ENCODE measurements around the gene SCN3A. TPM values are rescaled to one million over a fixed set of nuclear protein-coding genes. Genes with fewer than 3 reads are reported as not detected.

SCN3A gene
- total RNA-seq, 1 donor from 2014 or later, result not detected

DNA sequence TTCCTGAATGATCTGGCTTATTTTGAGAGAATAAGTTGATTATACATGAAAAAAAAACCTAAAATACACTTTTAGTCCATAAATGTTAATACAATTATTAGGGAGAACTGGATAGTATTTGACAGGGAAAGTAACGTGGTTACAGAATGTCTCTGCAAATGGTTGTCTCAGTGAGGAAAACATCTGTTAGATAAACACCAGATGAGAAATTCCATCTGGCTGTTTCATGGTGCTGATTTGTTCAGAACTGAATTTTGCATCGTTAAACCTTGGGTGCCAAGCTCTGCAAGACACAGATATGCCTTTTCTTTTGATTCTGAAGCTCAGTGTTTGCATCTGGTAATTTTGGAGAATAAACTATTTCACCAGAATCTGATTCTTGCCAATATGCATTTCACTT is 90.4 kb downstream of the SCN3A start:
- ATAC-seq (no peak), DNase-seq (ENCODE audit: low spot score) (no peak)

DNA sequence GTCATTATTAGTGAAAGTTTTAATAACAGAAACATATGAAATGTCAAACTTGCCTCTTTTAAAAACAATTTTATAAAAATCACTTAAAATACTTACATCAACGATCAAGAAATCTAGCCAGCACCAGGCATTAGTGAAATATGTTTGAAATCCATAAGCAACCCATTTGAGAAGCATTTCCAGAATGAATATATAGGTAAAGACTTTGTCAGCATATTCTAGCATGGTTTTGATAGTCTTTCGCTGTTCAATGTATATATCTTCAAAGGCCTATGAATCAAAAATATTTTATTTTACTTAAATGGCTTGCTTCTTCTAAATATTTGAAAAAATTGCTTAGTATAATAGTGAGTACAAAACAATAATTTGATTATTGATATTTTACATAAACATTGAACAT is 91.1 kb downstream of the SCN3A start:
- DNase-seq (ENCODE audit: low spot score), result no peak
- no peak for ATAC-seq

DNA sequence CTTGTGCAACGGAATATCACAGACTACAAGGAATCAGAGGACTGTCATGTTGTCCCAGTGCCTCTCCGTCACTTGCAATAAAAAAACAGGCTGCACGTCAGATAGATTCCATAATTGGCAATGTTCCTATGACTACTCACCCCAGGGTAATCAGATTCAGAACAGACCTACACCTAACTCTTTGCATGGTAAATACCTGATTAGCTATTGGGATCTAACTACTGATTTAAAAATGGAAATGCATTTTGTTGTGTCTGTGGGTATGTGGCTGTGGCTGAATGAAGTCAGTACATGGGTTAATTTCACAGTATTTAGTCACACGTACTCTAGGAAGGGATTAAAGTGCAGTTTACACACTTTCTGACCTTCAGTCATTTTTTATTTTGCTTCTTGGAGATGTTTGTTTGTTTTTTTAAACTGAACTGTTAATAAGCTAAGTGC is 91.7 kb downstream of the SCN3A start:
- ATAC-seq, result peak; percentile 90
- no peak for DNase-seq (ENCODE audit: low spot score)

GRCh38 chr2:165110394-165110793 is 93.5 kb downstream of the SCN3A start:
- no peak for ATAC-seq
- DNase-seq (ENCODE audit: low spot score), result no peak

DNA sequence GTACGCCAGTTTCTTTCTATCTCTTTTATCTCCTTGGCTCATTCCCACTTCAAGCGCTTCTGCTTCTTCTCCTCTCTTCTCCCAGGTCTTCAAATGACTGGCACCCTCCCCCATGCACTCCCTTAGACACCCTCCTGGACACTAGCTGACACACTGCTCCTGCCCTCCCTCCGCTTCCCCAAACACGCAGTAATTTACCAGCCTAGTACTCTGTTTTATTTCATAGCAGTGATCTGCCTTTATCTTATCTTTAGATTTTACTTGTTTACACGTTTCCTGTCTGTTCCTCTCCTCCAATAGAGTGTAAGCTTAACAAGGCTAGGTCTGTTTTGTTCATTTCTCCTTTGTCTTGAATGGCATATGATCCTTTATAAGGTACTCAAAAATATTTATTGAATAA is 93.9 kb downstream of the SCN3A start:
- ATAC-seq, result no peak
- no peak for DNase-seq (ENCODE audit: low spot score)

DNA sequence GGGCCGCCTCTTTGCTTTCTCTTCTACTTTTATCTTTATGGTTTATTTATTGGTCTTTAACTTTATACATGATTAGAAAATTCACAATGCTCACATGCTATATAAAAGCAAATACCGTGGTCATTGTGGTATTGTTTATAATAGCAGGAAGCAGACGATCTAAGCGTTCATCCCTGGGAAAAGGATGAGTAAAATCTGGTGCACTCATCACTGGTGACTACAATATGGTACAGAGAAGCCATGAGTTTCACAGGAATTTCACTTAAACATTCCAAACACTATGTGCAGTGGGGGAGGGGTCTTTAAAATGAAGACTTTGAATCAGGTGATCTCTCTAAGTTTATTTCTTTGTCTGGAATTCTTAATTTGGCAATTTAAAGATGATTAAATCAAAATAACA is 97.9 kb downstream of the SCN3A start:
- ATAC-seq, result no peak

DNA sequence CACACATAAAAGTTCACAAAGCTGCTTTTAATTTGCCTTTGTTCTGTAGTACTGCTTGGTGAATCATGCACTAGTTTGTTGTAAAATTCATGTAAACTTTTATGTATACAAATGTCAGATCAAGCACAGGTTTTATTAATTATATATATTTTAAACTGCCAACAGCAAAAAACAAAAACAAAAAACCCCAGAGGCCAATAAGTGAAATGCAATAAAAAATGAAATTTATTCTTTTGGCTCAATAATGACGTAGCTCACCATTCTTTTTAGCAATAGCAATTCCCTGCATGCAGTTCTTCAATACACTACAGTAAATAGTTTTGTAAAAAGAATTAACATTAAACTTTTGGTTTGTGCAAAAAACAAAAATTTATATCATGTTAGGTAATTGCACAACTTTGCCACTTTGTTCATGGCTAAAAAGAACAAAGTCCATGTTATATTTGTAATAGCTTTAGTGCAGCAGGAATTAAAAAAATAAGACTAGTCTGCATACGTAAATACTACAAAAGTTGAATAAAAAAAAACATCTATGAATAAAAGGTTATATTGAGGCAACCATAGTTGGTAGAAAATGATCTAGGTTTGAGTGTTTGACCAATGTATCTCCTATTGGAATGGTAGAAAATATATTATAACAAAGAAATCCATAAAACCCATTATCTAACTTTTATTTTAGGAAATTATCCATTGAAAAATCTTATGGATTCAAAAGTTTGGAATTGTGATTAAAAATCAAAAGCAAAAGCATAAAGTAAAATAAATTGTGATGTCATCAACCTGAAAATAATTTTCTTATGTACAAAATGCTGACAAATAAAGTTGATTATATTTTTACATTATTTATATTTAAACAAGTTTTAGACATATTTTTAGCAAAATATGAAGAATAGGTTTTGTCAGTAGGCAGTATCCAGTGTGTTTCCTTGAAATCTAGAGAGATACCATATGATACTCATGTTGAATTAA is 115.6 kb downstream of the SCN3A start:
- peak; percentile 44 for ATAC-seq

More for the DNA sequence above, 97.9 kb downstream of the SCN3A start:
- DNase-seq (ENCODE audit: low spot score), result no peak

DNA sequence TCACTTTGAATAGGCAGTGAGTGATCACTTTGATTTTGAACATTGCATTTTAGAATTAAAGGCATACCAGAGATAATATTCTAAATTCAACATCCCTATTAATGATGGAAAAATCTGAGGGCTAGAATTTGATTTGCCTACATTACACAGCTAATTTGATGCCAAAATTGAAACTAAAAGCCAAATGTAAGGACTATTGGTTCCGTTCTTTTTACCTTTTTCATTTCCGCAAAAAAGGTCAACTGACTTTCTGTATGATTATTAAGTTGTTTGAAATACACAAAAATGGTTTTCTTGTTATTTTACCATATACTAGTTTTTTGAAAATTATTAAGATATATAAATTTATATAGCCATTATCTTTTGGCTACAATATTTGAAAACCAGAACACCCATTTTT is 117.5 kb downstream of the SCN3A start:
- ATAC-seq (no peak), DNase-seq (ENCODE audit: low spot score) (no peak)

More for the DNA sequence above, 115.6 kb downstream of the SCN3A start:
- no peak for DNase-seq (ENCODE audit: low spot score)

DNA sequence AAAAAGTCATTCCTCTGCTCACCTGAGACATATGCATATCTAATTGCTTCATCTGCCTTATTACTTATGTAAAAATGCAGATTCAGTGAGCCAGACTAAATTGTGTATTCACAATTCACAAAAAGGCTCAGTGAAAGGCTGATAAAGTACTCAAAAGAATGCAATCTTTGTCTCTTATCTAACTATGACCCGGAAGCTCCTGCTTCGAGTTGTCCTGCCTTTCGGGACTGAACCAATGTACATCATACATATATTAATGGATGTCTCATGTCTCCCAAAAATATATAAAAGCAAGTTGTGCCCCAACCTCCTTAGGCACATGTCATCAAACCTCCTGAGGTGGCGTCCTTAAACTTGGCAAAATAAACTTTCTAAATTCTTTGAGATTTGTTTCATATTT is 120.5 kb downstream of the SCN3A start:
- no peak for ATAC-seq
- no peak for DNase-seq (ENCODE audit: low spot score)

- ATAC-seq (no peak), DNase-seq (ENCODE audit: low spot score) (no peak)
Observed at GRCh38 chr2:165082479-165082878, 121.4 kb downstream of the SCN3A start.

- DNase-seq (ENCODE audit: low spot score), result no peak
- ATAC-seq, result no peak
Observed at GRCh38 chr2:165081276-165081675, 122.6 kb downstream of the SCN3A start.

GRCh38 chr2:165079432-165079831 is 124.4 kb downstream of the SCN3A start:
- ATAC-seq, result peak; percentile 99

DNA sequence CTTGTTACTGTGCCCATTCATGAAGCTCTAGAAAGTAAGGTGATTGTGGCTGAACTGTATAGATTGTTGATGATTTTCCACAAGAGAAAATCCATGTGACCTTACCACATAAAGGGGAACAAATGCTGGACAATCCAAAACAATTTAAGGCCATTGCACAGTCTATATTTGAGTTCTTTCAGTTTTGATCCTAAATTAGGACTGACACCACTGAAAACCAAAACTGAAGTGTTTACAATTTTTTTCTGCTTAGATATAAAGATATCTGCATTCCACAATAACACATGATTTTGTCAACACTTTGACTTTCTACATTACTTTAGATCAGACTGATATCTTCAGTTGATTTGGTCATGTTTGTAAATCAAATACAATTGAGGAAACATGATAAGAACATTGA is 124.9 kb downstream of the SCN3A start:
- no peak for DNase-seq (ENCODE audit: low spot score)
- ATAC-seq, result no peak

More at GRCh38 chr2:165079432-165079831, 124.4 kb downstream of the SCN3A start:
- peak; percentile 67 for DNase-seq (ENCODE audit: low spot score)

DNA sequence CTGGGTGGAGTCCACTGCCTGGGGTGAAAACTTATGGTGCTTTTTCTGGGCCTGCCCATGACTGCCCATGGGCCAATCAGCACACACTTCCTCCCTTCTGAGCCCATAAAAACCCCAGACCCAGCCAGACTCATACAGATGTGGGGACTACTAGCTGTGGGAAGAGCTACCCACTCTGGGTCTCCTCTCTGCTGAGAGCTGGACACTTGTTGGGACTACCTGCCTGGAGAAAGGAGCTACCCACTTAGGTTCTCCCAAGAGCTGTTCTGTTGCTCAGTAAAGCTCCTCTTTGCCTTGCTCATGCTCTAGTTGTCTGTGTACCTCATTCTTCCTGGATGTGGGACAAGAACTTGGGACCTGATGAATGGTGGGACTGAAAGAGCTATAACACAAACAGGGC is 129.0 kb downstream of the SCN3A start:
- no peak for DNase-seq (ENCODE audit: low spot score)
- no peak for ATAC-seq

DNA sequence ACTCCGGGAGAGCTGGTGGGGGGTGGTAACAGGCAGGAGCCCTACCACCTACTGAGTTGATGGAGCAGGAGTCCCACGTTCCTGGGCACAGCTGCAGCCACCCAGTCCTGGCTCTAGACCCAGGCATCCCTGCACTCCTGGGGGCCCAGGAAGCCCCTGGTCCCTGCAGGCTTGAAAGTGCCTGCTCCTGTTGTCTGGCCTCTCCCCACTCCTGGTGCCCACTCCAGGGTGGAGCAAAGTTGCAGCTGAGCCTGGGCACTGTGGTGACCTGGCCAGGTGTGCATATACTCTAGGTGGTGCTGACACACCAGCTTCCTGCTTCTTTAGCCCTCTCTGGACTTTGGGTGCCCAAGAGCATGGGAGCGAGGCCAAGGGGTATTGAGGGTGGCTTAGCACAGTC is 129.5 kb downstream of the SCN3A start:
- DNase-seq (ENCODE audit: low spot score) (no peak), ATAC-seq (no peak)

GRCh38 chr2:165070076-165070475 is 133.8 kb downstream of the SCN3A start:
- no peak for DNase-seq (ENCODE audit: low spot score)

DNA sequence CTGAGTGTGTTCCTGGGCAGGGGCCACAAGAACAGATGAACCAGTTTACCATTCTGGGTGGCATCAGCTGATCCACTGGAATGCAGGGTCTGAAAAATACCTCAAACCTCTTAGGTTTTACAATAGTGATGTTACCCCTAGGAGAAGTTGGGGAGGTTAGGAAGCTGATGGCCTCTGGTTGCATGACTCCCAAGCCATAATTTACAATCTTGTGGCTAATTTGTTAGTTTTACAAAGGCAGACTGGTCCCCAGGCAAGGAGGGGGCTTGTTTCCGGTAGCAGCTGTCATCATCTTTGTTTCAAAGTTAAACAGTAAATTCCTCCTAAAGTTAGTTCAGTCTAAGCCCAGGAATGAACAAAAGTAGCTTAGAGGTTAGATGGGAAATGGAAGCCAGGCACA is 134.7 kb downstream of the SCN3A start:
- ATAC-seq, result no peak

More at GRCh38 chr2:165070076-165070475, 133.8 kb downstream of the SCN3A start:
- ATAC-seq, result no peak

DNA sequence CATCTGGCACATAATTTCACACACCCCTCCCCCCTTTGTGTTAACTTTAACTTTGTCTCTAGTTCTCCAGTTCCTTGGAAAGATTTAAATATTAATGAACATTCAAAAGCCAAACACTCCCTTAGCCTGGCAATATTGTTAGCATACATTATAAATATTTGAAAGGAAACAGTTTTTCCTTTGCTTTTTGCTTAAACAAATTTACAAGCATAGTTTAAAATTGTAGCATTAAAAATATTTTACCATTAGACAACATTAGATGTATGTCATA is 135.4 kb downstream of the SCN3A start:
- no peak for ATAC-seq

More for the DNA sequence above, 134.7 kb downstream of the SCN3A start:
- no peak for DNase-seq (ENCODE audit: low spot score)

DNA sequence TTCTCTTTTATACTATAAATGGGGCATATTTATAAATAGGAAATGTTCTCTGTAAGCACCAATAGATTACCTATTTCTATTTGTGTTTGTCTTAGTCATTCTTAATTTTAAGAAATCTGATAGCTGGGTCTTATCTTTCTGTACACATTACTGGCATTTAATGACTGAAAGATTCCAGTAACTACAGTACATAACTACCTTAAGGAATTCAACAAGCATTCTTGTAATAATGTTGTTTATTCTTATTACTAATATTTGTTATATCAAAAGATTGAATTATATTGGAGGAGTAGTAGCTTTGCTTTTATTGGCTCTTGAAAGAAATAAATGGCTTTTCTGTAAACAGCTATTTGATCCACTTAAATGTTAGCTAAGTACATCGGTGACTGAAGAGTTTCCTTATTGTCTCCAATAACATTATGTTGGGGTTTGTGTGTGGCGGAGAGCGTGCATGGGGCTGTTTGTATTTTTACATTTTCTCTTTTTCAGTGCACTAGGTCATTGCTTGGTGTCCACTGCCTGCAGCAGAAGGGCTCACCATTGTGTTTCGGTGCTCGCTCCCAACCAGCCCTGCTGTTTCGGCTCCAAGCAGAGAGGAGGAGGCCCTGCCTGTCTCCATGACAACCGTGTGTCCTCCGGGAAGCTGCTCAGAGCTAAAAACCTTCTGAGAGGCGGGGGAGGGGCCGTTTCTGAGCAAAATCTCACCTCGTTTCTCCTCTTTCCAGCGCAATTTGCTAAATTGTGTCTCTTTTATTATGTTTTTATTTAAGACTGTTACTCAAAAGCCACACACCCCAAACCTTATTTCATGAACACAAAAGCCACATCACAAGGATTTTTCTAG is 136.0 kb downstream of the SCN3A start:
- ATAC-seq (no peak), DNase-seq (ENCODE audit: low spot score) (no peak)

More for the DNA sequence above, 135.4 kb downstream of the SCN3A start:
- DNase-seq (ENCODE audit: low spot score), result no peak

GRCh38 chr2:165064743-165065142 is 139.1 kb downstream of the SCN3A start:
- DNase-seq (ENCODE audit: low spot score) (no peak), ATAC-seq (no peak)

GRCh38 chr2:165060411-165060810 is 143.4 kb downstream of the SCN3A start:
- no peak for ATAC-seq

More at GRCh38 chr2:165060411-165060810, 143.4 kb downstream of the SCN3A start:
- no peak for DNase-seq (ENCODE audit: low spot score)
